Mucosa of descending colon (tissue), 3 donors: Measurements from ENCODE around the gene IL34. TPM values are rescaled to one million over a fixed set of nuclear protein-coding genes. Genes with fewer than 3 reads are reported as not detected.

ENCODE experiments used
- ATAC-seq: fragments of 200-7000 bp; cut with Tn5 transposase; one replicate; pipeline ENCODE4 v1.9.1; 2020; ENCODE audit warnings: mild to moderate bottlenecking, moderate library complexity
- DNase-seq, 3 donors: peaks; one replicate each; pipeline ENCODE4 v3.0.0-alpha.2; 2020
- H3K36me3 ChIP-seq: fragments of 200-600 bp; one replicate; pipeline ENCODE4 v1.8.0; 2021; ENCODE audit warnings: low read depth, mild to moderate bottlenecking
- H3K4me1 ChIP-seq: fragments of 200-600 bp; one replicate; pipeline ENCODE4 v1.8.0; 2021; ENCODE audit warnings: low read depth, mild to moderate bottlenecking
- H3K4me3 ChIP-seq: fragments of 200-600 bp; one replicate; pipeline ENCODE4 v1.8.0; 2021; ENCODE audit warnings: mild to moderate bottlenecking
- H3K9me3 ChIP-seq: fragments of 200-600 bp; one replicate; pipeline ENCODE4 v1.8.0; 2021; ENCODE audit warnings: mild to moderate bottlenecking
- CTCF ChIP-seq: fragments of 200-600 bp; IDR thresholded peaks from one replicate; pipeline ENCODE4 v1.8.0; 2022; ENCODE audit warnings: antibody characterized with exemption, mild to moderate bottlenecking
- intact Hi-C, 2 donors: fragments of 100-400 bp; cut with DNase I in 1 of 2; cut with micrococcal nuclease in 1 of 2; formaldehyde crosslinking; loops; one replicate each; pipeline versions ENCODE4 v1.11.0 to v1.11.1; 2022; cut with DNase I, micrococcal nuclease
- total RNA-seq, 3 donors: library from RNA; stranded (reverse); fragmentation: NEBNext Ultra II Directional in 2 of 3; extraction: Animal tissue kit (Norgen Biotek cat#: 25700) in 2 of 3; gene quantifications; one replicate each; pipeline versions ENCODE4 v1.2.1 to v1.2.4, GENCODE V29; 2021 to 2023
- donor health status: DM: no; HTN: no; CAD: no; lungs with moderate emphysema.
- donor health status: DM: no; HTN: no; CAD: no.
- donor health status: DM: no; HTN: yes; CAD: no.

The IL34 gene
- total RNA-seq, 3 donors from 2014 or later = 1.2 to 2.2 (median 1.8) TPM

DNA sequence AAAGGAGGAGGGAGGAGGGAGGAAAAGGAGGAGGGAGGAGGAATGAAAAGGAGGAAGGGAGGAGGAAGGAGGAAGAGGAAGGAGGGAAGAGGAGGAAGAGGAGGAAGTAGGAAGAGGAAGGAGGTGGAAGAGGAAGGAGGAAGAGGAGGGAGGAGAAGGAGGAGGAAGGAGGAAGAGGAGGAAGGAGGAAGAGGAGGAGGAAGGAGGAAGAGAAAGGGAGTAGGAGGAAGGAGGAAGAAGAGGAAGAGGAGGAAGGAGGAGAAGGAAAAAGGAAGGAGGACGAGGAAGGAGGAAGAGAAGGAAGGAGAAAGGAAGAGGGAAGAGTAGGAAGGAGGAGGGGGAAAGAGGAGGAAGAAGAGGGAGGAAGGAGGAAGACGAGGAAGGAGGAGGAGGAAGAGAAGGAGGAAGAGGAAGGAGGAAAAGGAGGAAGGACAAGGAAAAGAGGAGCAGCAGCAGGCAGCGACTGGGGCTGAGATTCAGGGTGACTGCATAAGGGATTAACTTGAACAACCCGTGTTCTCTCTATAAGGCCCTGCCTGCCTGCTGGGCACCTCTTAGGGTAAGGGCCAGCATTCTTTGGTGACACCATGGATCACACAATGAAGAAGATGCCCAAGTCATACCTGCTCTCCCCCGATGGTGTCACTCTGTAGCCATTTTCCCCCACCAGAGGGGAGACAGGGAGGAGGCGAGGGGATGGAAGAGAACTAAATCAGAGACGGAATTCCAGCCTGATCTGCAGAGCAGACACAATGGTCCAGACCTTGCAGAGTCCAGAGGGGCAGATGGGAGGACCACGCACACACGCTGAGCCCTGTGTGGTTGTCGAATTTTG lies 1.4 kb upstream of the IL34 start:
- H3K36me3 ChIP-seq = no peaks in the 10 kb centered on the region
- no peak for ATAC-seq
- H3K4me3 ChIP-seq = no peak overlapping the region
- no peak for DNase-seq
- intact Hi-C loops = no loop called here
- no peaks in the 10 kb centered on the region for H3K4me1 ChIP-seq
- no peak for TF ChIP-seq CTCF
- no peaks in the 10 kb centered on the region for H3K9me3 ChIP-seq

GRCh38 chr16:70647441-70648359 lies 1.3 kb downstream of the IL34 start:
- no peaks in the 10 kb centered on the region for H3K9me3 ChIP-seq
- DNase-seq (no peak), ATAC-seq (no peak)
- no peak overlapping the region for H3K4me3 ChIP-seq
- no peak for TF ChIP-seq CTCF
- no peaks in the 10 kb centered on the region for H3K36me3 ChIP-seq
- no peaks in the 10 kb centered on the region for H3K4me1 ChIP-seq
- intact Hi-C loops = no loop called here

DNA sequence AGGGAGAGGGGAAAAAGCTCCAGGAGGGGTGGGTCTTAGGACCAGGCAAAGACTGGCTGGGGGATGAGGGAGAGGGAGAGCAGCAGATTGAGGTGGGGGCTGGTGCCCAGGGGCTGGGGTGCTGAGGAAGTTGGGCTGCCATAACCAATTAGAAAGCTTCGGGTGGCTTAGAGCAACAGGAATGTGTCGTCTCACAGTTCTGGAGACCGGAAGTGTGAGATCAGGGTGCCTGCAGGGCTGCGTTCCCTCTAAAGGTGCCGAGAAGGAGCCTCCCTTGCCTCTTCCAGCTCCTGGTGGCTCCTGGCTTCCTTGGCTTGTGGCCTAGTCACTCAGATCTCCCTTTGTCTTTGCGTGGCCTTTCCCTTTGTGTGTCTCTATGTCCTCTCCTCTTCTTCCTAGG lies 2.2 kb downstream of the IL34 start:
- intact Hi-C loops = no loop called here
- Histone ChIP-seq H3K9me3 (no peaks in the 10 kb centered on the region), H3K4me3 (no peak overlapping the region), H3K4me1 (no peaks in the 10 kb centered on the region), H3K36me3 (no peaks in the 10 kb centered on the region)
- ATAC-seq (no peak), DNase-seq (no peak)
- TF ChIP-seq CTCF = no peak

DNA sequence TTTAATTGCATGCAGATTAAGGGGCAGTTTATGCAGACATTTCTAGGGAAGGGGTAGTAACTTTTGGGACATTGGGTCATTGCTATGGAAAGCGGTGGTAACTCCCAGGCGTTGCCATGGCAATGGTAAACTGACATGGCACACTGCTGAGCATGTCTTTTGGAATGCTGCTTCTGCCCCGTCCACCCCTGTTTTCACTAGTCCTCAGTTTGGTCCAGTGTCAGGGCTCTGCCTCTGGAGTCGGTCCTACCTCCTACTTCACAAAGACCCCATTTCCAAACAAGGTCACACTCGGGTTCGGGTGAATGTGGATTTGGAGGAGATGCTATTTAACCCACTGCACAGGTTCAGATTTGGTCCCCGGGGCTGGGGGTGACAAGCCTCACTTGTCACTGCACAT lies 2.9 kb downstream of the IL34 start:
- DNase-seq (no peak), ATAC-seq (no peak)
- no peaks in the 10 kb centered on the region for H3K36me3 ChIP-seq
- H3K4me3 ChIP-seq = no peak overlapping the region
- no peaks in the 10 kb centered on the region for H3K9me3 ChIP-seq
- intact Hi-C loops = no loop called here
- no peak for TF ChIP-seq CTCF
- peaks cover 3% of the 10 kb centered on the region for H3K4me1 ChIP-seq

DNA sequence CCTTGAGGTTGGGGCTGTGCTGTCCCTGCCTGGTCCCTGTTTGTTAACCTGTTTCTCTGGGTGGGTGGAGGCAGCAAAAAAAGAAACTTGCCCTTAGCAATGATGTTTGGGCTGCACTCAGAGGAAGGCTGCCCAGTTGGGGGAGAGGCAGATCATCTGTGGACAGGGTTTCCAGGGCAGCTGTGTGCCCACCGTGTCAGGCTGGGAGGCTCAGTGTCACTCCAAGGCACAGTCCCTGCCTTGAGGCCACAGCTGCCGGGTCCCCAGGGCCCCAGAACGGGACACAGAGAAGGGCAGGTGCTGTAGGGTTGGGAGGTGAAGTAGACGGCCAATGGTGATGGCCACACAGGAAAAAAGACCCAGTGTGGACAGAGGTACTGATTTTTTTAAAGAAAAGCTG lies 3.9 kb downstream of the IL34 start:
- no peaks in the 10 kb centered on the region for H3K9me3 ChIP-seq
- TF ChIP-seq CTCF = no peak
- H3K36me3 ChIP-seq = no peaks in the 10 kb centered on the region
- no peak overlapping the region for H3K4me3 ChIP-seq
- intact Hi-C loops = loop anchor here in 1 of 2 donors (10.0 kb wide), 1 partner anchor 75 kb away; no protein-coding TSS in a partner anchor
- ATAC-seq (no peak), DNase-seq (no peak)
- H3K4me1 ChIP-seq = peaks cover 3% of the 10 kb centered on the region
